ENCODE data around the gene TAGAP.

DNA sequence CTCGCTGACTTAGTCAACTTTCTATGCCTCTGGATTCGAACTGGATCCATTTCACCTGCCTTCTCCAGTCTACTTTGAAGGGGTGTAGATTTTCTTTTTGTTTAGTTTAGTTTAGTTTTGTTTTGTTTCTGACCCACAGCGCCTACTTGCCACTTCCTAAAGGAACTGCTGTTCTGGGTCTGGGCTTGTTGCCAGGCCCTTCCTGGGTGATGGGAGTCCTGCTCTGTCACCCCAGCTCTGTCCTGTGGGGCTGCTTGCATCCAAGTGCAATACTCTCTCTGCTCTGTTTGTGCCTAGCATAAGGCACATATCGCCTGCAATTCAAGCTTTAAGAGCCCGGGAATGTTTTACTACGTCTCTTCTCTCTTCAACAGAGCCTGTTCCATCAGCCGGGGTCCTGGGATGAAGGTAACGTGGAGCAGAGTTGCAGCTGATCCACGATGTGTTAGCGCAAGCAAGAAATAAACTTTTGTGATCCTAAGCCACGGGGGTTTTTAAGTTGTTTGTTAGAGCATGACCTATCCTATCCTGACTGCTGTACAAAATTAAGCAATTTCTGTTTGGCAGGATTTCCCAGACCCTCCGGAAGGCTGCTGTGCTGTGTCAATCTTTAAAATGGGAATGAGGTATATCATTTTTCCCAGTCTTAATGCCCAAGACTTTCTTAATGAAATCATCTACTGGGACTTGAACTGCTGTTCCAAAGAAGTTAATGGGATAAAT lies 30.9 kb upstream of the TAGAP start:
- TF ChIP-seq, protein P1, sequence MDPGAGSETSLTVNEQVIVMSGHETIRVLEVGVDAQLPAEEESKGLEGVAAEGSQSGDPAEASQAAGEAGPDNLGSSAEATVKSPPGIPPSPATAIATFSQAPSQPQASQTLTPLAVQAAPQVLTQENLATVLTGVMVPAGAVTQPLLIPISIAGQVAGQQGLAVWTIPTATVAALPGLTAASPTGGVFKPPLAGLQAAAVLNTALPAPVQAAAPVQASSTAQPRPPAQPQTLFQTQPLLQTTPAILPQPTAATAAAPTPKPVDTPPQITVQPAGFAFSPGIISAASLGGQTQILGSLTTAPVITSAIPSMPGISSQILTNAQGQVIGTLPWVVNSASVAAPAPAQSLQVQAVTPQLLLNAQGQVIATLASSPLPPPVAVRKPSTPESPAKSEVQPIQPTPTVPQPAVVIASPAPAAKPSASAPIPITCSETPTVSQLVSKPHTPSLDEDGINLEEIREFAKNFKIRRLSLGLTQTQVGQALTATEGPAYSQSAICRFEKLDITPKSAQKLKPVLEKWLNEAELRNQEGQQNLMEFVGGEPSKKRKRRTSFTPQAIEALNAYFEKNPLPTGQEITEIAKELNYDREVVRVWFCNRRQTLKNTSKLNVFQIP (CRISPR knock-in tag; IDR thresholded peaks at IDR 0.05; ENCODE audit: borderline replicate concordance, low read depth): no peak
- TF ChIP-seq GLIS3 (CRISPR knock-in tag; IDR thresholded peaks at IDR 0.05): no peak

All from SK-N-SH treated with all-trans-retinoic acid at 6 μM for 48 hours (cell line).